Regular cardiac myocyte (primary cell): Measurements from ENCODE around the gene FAM25C. TPM values are rescaled to one million over a fixed set of nuclear protein-coding genes. Genes with fewer than 3 reads are reported as not detected.

Experiments
- total RNA-seq: library from RNA; depleted of rRNA; stranded (reverse); fragments of >200 nt; gene quantifications from 2 replicates; pipeline ENCODE4 v1.2.3, GENCODE V29; 2014

FAM25C gene
- not detected in 2 replicates for total RNA-seq

GRCh38 chr10:47999691-48000090, at the start of gene FAM25C:
Gene FAM25C (minus strand): TSS chr10:47999791. CDS start chr10:47999765, 26 bp downstream.

Other genes starting within 250 kb of the FAM25C start
- gene SYT15B, start 236.2 kb downstream of the FAM25C start, total RNA-seq, result under 0.01 and 0.28 TPM in 2 replicates
- gene NPY4R2, start 81.1 kb downstream of the FAM25C start, total RNA-seq, result 0.19 and 0.28 TPM in 2 replicates